HEK293 (cell line): Measurements from ENCODE around the gene ARSB.
"Not testable (repeated sequence)": the region's sequence is repeated elsewhere in the genome, so short reads cannot be mapped to it uniquely, and the experiment has no call there.

Experiments
- CTCF ChIA-PET: fragments of 350-600 bp; formaldehyde crosslinking; extraction: SDS; loops from one replicate; lab custom pipeline; 2021; ENCODE audit warnings: antibody characterized with exemption; lab: Yijun Ruan, JAX
- POLR2A ChIA-PET: fragments of 300-600 bp; formaldehyde crosslinking; extraction: SDS; loops from one replicate; lab custom pipeline; 2020; ENCODE audit warnings: antibody characterized with exemption, inconsistent platforms; lab: Yijun Ruan, JAX
- H3K27ac ChIP-seq: fragments of 200-500 bp; sonication (Bioruptor generic); 2 replicates; pipeline ENCODE4 v1.5.1; 2014; ENCODE audit warnings: low read depth, low read length, control low read depth, inconsistent platforms; ENCODE audit errors: extremely low read depth
- H3K36me3 ChIP-seq, 2 experiments: fragments of 200-500 bp in 1 of 2; sonication (Bioruptor generic) in 1 of 2; 1 replicate in 1 of 2; 2 replicates in 1 of 2; pipeline ENCODE4 v1.5.1; 2014 to 2017; ENCODE audit warnings: inconsistent platforms in 2 of 2, low read length in 2 of 2; ENCODE audit not compliant: control insufficient read depth in 2 of 2, insufficient read depth in 1 of 2
- H3K4me1 ChIP-seq: fragments of 200-500 bp; sonication (Bioruptor generic); 2 replicates; pipeline ENCODE4 v1.5.1; 2014; ENCODE audit warnings: mild to moderate bottlenecking, low read length, inconsistent platforms; ENCODE audit not compliant: control insufficient read depth, insufficient read depth
- H3K4me3 ChIP-seq: 2 replicates; pipeline ENCODE4 v1.5.1; 2011; ENCODE audit warnings: low read depth, mild to moderate bottlenecking, control low read depth, low read length, moderate library complexity
- H3K9me3 ChIP-seq: fragments of 200-500 bp; sonication (Bioruptor generic); 2 replicates; pipeline ENCODE4 v1.5.1; 2014; ENCODE audit warnings: low read depth, low read length, inconsistent platforms; ENCODE audit not compliant: control insufficient read depth, insufficient read depth
- GFI1B ChIP-seq: fragments of 450-650 bp; formaldehyde crosslinking; IDR thresholded peaks from 2 replicates; pipeline ENCODE4 v1.5.1; 2016; ENCODE audit warnings: missing biosample characterization, missing genetic modification characterization
- HOXA7 ChIP-seq: sonication (generic); formaldehyde crosslinking; IDR thresholded peaks from 2 replicates; pipeline ENCODE4 v1.8.1; 2022; ENCODE audit warnings: missing genetic modification reagents, borderline replicate concordance
- ZBTB11 ChIP-seq: fragments of 450-650 bp; formaldehyde crosslinking; conservative IDR thresholded peaks from 2 replicates; pipeline ENCODE4 v1.5.1; 2016; ENCODE audit warnings: low read depth, missing biosample characterization, missing genetic modification characterization
- ZBTB21 ChIP-seq: fragments of 450-650 bp; formaldehyde crosslinking; IDR thresholded peaks from 2 replicates; pipeline ENCODE4 v1.5.1; 2017; ENCODE audit warnings: missing biosample characterization, missing genetic modification characterization
- ZBTB8A ChIP-seq: fragments of 450-650 bp; formaldehyde crosslinking; IDR thresholded peaks from 2 replicates; pipeline ENCODE4 v1.5.1; 2016; ENCODE audit warnings: missing biosample characterization, missing genetic modification characterization
- ZFP37 ChIP-seq: fragments of 450-650 bp; formaldehyde crosslinking; IDR thresholded peaks from 2 replicates; pipeline ENCODE4 v1.5.1; 2016; ENCODE audit warnings: missing biosample characterization, missing genetic modification characterization
- ZNF138 ChIP-seq: fragments of 450-650 bp; formaldehyde crosslinking; IDR thresholded peaks from 2 replicates; pipeline ENCODE4 v1.5.1; 2016; ENCODE audit warnings: missing biosample characterization, missing genetic modification characterization, borderline replicate concordance
- ZNF19 ChIP-seq: fragments of 450-650 bp; formaldehyde crosslinking; IDR thresholded peaks from 2 replicates; pipeline ENCODE4; 2016; ENCODE audit warnings: missing biosample characterization, missing genetic modification characterization, low read depth
- ZNF202 ChIP-seq: fragments of 450-650 bp; formaldehyde crosslinking; IDR thresholded peaks from 2 replicates; pipeline ENCODE4 v1.5.1; 2016; ENCODE audit warnings: missing biosample characterization, missing genetic modification characterization, borderline replicate concordance
- ZNF214 ChIP-seq: fragments of 450-650 bp; formaldehyde crosslinking; IDR thresholded peaks from 2 replicates; pipeline ENCODE4 v1.5.1; 2017; ENCODE audit warnings: missing biosample characterization, mild to moderate bottlenecking, missing genetic modification characterization, borderline replicate concordance
- ZNF266 ChIP-seq: fragments of 450-650 bp; formaldehyde crosslinking; IDR thresholded peaks from 2 replicates; pipeline ENCODE4 v1.5.1; 2016; ENCODE audit warnings: missing biosample characterization, missing genetic modification characterization, low read depth
- ZNF292 ChIP-seq: fragments of 450-650 bp; formaldehyde crosslinking; IDR thresholded peaks from 2 replicates; pipeline ENCODE4 v1.5.1; 2016; ENCODE audit warnings: low read depth, missing biosample characterization, missing genetic modification characterization, borderline replicate concordance
- ZNF426 ChIP-seq: fragments of 450-650 bp; formaldehyde crosslinking; IDR thresholded peaks from 2 replicates; pipeline ENCODE4 v1.5.1; 2017; ENCODE audit warnings: missing biosample characterization, missing genetic modification characterization, mild to moderate bottlenecking, inconsistent platforms, moderate library complexity
- ZNF433 ChIP-seq: fragments of 450-650 bp; formaldehyde crosslinking; IDR thresholded peaks from 2 replicates; pipeline ENCODE4 v1.5.1; 2016; ENCODE audit warnings: missing biosample characterization, missing genetic modification characterization, low read depth
- ZNF514 ChIP-seq: fragments of 450-650 bp; formaldehyde crosslinking; IDR thresholded peaks from 2 replicates; pipeline ENCODE4 v1.5.1; 2016; ENCODE audit warnings: missing biosample characterization, missing genetic modification characterization
- ZNF529 ChIP-seq: fragments of 450-650 bp; formaldehyde crosslinking; IDR thresholded peaks from 2 replicates; pipeline ENCODE4 v1.5.1; 2017; ENCODE audit warnings: missing genetic modification characterization, missing biosample characterization; ENCODE audit not compliant: insufficient replicate concordance
- ZNF555 ChIP-seq: fragments of 450-650 bp; formaldehyde crosslinking; conservative IDR thresholded peaks from 2 replicates; pipeline ENCODE4 v1.5.1; 2017; ENCODE audit warnings: missing biosample characterization, mild to moderate bottlenecking, missing genetic modification characterization, inconsistent platforms
- ZNF610 ChIP-seq: fragments of 450-650 bp; formaldehyde crosslinking; IDR thresholded peaks from 2 replicates; pipeline ENCODE4 v1.5.1; 2016; ENCODE audit warnings: missing biosample characterization, missing genetic modification characterization, borderline replicate concordance
- ZNF623 ChIP-seq: fragments of 450-650 bp; formaldehyde crosslinking; IDR thresholded peaks from 2 replicates; pipeline ENCODE4 v1.5.1; 2016; ENCODE audit warnings: missing biosample characterization, missing genetic modification characterization
- ZNF629 ChIP-seq: fragments of 450-650 bp; formaldehyde crosslinking; IDR thresholded peaks from 2 replicates; pipeline ENCODE4 v1.5.1; 2017; ENCODE audit warnings: missing biosample characterization, missing genetic modification characterization
- ZNF664 ChIP-seq: fragments of 450-650 bp; formaldehyde crosslinking; IDR thresholded peaks from 2 replicates; pipeline ENCODE4 v1.5.1; 2016; ENCODE audit warnings: missing biosample characterization, missing genetic modification characterization
- ZNF701 ChIP-seq: fragments of 450-650 bp; formaldehyde crosslinking; IDR thresholded peaks from 2 replicates; pipeline ENCODE4 v1.5.1; 2016; ENCODE audit warnings: missing biosample characterization, missing genetic modification characterization
- ZNF76 ChIP-seq: fragments of 450-650 bp; formaldehyde crosslinking; IDR thresholded peaks from 2 replicates; pipeline ENCODE4; 2016; ENCODE audit warnings: low read depth, missing biosample characterization, missing genetic modification characterization, borderline replicate concordance
- ZNF785 ChIP-seq: fragments of 450-650 bp; formaldehyde crosslinking; IDR thresholded peaks from 2 replicates; pipeline ENCODE4 v1.5.1; 2016; ENCODE audit warnings: missing biosample characterization, missing genetic modification characterization
- ZNF791 ChIP-seq: fragments of 450-650 bp; formaldehyde crosslinking; IDR thresholded peaks from 2 replicates; pipeline ENCODE4 v1.5.1; 2016; ENCODE audit warnings: missing biosample characterization, missing genetic modification characterization
- ZXDB ChIP-seq: fragments of 450-650 bp; formaldehyde crosslinking; IDR thresholded peaks from 2 replicates; pipeline ENCODE4 v1.5.1; 2016; ENCODE audit warnings: missing biosample characterization, missing genetic modification characterization
- TF ChIP-seq, protein P1 (sequence below): fragments of 450-650 bp; formaldehyde crosslinking; conservative IDR thresholded peaks from 2 replicates; pipeline ENCODE4 v1.5.1; 2016; ENCODE audit warnings: low read depth, missing biosample characterization, missing genetic modification characterization
- TF ChIP-seq, protein P2 (sequence below): fragments of 450-650 bp; formaldehyde crosslinking; IDR thresholded peaks from 2 replicates; pipeline ENCODE4 v1.5.1; 2016; ENCODE audit warnings: missing biosample characterization, missing genetic modification characterization

The ARSB gene

GRCh38 chr5:78763659-78764189 is 221.4 kb downstream of the ARSB start (continued):
- TF ChIP-seq ZNF514 (tag by site-specific recombination) (no peak), ZNF610 (no peak), ZNF701 (tag by site-specific recombination) (no peak), HOXA7 (CRISPR knock-in tag) (no peak), ZNF76 (tag by site-specific recombination) (no peak), ZNF785 (tag by site-specific recombination) (no peak)
- TF ChIP-seq, all 188 proteins: peak for 0

DNA sequence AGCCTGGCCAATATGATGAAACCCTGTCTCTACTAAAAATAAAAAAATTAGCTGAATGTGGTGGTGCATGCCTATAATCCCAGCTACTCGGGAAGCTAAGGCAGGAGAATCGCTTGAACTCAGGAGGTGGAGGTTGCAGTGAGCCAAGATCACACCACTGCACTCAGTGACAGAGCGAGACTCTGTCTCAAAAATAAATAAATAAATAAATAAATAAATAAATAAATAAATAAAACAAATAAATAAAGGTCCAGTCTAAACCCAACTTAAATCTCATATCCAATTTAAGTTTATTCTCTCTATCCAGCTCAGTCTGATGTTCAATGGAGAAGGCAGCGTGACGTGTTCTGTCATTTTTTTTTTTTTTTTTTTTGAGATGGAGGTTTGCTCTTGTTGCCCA is 222.4 kb downstream of the ARSB start:
- CTCF ChIA-PET, H3K27ac ChIP-seq, H3K4me3 ChIP-seq, H3K36me3 ChIP-seq, POLR2A ChIA-PET, H3K4me1 ChIP-seq, H3K9me3 ChIP-seq: not testable (repeated sequence)
- peak; percentile 69 for TF ChIP-seq ZNF664
- peak; percentile 44; the same call in 1 of the 2 replicates for TF ChIP-seq ZNF214 (tag by site-specific recombination)
- peak; percentile 61; the same call in 1 of the 2 replicates for TF ChIP-seq ZNF19 (tag by site-specific recombination)
- peak; percentile 96 for TF ChIP-seq ZNF555 (tag by site-specific recombination)
- peak; percentile 88; the same call in 1 of the 2 replicates for TF ChIP-seq ZNF138 (tag by site-specific recombination)
- TF ChIP-seq ZNF292 (tag by site-specific recombination), result peak; percentile 78; the same call in 1 of the 2 replicates
- TF ChIP-seq ZNF426 (tag by site-specific recombination), result peak; percentile 96
- TF ChIP-seq ZNF266 (tag by site-specific recombination), result peak; percentile 92
- TF ChIP-seq ZBTB8A (tag by site-specific recombination), result peak; percentile 86
- TF ChIP-seq, protein P1, sequence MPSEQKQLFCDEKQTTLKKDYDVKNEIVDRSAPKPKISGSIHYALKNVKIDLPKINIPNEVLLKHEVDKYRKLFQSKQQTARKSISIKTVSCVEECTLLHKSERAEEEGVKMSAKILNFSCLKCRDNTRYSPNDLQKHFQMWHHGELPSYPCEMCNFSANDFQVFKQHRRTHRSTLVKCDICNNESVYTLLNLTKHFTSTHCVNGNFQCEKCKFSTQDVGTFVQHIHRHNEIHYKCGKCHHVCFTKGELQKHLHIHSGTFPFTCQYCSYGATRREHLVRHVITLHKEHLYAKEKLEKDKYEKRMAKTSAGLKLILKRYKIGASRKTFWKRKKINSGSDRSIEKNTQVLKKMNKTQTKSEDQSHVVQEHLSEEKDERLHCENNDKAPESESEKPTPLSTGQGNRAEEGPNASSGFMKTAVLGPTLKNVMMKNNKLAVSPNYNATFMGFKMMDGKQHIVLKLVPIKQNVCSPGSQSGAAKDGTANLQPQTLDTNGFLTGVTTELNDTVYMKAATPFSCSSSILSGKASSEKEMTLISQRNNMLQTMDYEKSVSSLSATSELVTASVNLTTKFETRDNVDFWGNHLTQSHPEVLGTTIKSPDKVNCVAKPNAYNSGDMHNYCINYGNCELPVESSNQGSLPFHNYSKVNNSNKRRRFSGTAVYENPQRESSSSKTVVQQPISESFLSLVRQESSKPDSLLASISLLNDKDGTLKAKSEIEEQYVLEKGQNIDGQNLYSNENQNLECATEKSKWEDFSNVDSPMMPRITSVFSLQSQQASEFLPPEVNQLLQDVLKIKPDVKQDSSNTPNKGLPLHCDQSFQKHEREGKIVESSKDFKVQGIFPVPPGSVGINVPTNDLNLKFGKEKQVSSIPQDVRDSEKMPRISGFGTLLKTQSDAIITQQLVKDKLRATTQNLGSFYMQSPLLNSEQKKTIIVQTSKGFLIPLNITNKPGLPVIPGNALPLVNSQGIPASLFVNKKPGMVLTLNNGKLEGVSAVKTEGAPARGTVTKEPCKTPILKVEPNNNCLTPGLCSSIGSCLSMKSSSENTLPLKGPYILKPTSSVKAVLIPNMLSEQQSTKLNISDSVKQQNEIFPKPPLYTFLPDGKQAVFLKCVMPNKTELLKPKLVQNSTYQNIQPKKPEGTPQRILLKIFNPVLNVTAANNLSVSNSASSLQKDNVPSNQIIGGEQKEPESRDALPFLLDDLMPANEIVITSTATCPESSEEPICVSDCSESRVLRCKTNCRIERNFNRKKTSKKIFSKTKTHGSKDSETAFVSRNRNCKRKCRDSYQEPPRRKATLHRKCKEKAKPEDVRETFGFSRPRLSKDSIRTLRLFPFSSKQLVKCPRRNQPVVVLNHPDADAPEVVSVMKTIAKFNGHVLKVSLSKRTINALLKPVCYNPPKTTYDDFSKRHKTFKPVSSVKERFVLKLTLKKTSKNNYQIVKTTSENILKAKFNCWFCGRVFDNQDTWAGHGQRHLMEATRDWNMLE, result peak; percentile 95
- peak; percentile 77 for TF ChIP-seq ZBTB21
- peak; percentile 74; the same call in 1 of the 2 replicates for TF ChIP-seq ZNF202
- peak; percentile 84 for TF ChIP-seq ZNF433 (tag by site-specific recombination)
- TF ChIP-seq ZNF791 (tag by site-specific recombination), result 0 out of 2 replicates have a peak, but pooled peaks have one; percentile 65
- peak; percentile 82; the same call in 1 of the 2 replicates for TF ChIP-seq ZFP37 (tag by site-specific recombination)
- TF ChIP-seq ZXDB (tag by site-specific recombination), result peak; percentile 68; the same call in 1 of the 2 replicates
- TF ChIP-seq GFI1B (tag by site-specific recombination), result 0 out of 2 replicates have a peak, but pooled peaks have one; percentile 15
- TF ChIP-seq, protein P2, sequence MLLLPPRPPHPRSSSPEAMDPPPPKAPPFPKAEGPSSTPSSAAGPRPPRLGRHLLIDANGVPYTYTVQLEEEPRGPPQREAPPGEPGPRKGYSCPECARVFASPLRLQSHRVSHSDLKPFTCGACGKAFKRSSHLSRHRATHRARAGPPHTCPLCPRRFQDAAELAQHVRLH (tag by site-specific recombination), result peak; percentile 52; the same call in 1 of the 2 replicates
- peak; percentile 61; the same call in 1 of the 2 replicates for TF ChIP-seq ZNF629 (tag by site-specific recombination)
- peak; percentile 52 for TF ChIP-seq ZNF529
- TF ChIP-seq ZBTB11 (tag by site-specific recombination), result peak; percentile 83
- peak; percentile 80 for TF ChIP-seq ZNF623 (tag by site-specific recombination)
